ENCODE results near the gene GPR65. TPM values are rescaled to one million over a fixed set of nuclear protein-coding genes. Genes with fewer than 3 reads are reported as not detected.

The GPR65 gene
- total and polyA plus RNA-seq, 4 donors: 2.1 to 8.1 (median 4.0) TPM

DNA sequence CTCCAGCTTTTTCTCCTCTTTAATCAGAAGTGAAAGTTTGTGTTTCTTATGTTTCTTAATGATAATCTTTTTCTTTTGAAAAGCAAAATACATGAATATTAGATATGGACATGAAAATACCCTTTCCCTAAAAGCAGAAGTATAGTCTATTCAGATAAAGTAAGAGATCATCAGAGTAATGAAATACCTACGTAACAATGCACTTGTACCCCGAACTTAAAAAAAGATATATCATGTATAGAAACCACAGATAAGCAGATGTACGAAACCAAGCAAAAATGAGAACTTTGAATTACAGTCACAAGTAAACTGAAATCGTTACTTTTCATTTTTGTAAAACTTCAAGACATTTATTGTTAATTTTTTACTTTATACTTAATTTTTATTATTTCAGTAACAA lies 1.5 kb upstream of the GPR65 start:
- no peak for DNase-seq
- Histone ChIP-seq H3K36me3 (ENCODE audit: control insufficient read depth in 4 of 4, insufficient read depth in 4 of 4, low read length in 4 of 4) (no peaks in the 10 kb centered on the region), H3K9me3 (ENCODE audit: control insufficient read depth in 4 of 4, insufficient read depth in 3 of 4, low read length in 3 of 4) (no peaks in the 10 kb centered on the region), H3K4me1 (ENCODE audit: control insufficient read depth in 5 of 5, insufficient read depth in 5 of 5, low read length in 5 of 5) (no peaks in the 10 kb centered on the region), H3K9ac (ENCODE audit: insufficient read depth in 1 of 2, low read length in 2 of 2) (no peak overlapping the region), H3K27me3 (ENCODE audit: control insufficient read depth in 3 of 3, insufficient read depth in 3 of 3, low read length in 2 of 3) (no peaks in the 10 kb centered on the region), H3K27ac (ENCODE audit: low read depth in 1 of 2, low read length in 1 of 2) (no peak overlapping the region), H3K4me3 (no peak overlapping the region)
- WGBS, 2 donors: 44 to 72% methylated on average over 4 of the region's 4 CpGs
- no peak for ATAC-seq (ENCODE audit: insufficient read depth, low FRiP score)
- TF ChIP-seq, protein P1, sequence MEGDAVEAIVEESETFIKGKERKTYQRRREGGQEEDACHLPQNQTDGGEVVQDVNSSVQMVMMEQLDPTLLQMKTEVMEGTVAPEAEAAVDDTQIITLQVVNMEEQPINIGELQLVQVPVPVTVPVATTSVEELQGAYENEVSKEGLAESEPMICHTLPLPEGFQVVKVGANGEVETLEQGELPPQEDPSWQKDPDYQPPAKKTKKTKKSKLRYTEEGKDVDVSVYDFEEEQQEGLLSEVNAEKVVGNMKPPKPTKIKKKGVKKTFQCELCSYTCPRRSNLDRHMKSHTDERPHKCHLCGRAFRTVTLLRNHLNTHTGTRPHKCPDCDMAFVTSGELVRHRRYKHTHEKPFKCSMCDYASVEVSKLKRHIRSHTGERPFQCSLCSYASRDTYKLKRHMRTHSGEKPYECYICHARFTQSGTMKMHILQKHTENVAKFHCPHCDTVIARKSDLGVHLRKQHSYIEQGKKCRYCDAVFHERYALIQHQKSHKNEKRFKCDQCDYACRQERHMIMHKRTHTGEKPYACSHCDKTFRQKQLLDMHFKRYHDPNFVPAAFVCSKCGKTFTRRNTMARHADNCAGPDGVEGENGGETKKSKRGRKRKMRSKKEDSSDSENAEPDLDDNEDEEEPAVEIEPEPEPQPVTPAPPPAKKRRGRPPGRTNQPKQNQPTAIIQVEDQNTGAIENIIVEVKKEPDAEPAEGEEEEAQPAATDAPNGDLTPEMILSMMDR (IDR thresholded peaks at IDR 0.05; ENCODE audit: control extremely low read depth, extremely low read depth): no peak

DNA sequence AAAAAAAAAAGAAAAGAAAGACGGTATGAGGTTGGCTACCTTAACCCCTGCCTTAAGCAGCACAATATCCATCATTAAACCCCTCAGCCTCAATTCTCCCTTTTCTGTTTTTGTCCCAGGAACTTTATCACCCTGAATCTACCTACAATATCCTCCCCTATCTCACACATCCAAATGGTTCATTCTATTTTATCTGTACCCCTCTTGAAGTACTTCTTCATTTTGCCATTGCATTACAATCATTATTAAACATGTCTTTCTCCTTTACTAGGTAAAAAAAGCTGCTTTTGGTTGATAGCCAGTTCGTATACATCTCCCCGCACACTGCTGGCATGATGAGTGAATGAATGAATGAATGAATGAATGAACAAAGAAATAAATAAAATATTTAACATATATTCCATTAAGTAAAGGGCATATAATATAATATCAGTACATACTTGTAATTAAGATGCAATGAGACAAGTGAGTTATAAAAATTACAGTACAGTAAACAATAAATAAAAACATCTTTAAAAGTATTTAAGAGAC lies 364 bp upstream of the GPR65 start:
- Histone ChIP-seq H3K9me3 (ENCODE audit: control insufficient read depth in 4 of 4, insufficient read depth in 3 of 4, low read length in 3 of 4) (no peaks in the 10 kb centered on the region), H3K4me3 (no peak overlapping the region), H3K27me3 (ENCODE audit: control insufficient read depth in 3 of 3, insufficient read depth in 3 of 3, low read length in 2 of 3) (no peaks in the 10 kb centered on the region), H3K27ac (ENCODE audit: low read depth in 1 of 2, low read length in 1 of 2) (no peak overlapping the region), H3K9ac (ENCODE audit: insufficient read depth in 1 of 2, low read length in 2 of 2) (no peak overlapping the region), H3K36me3 (ENCODE audit: control insufficient read depth in 4 of 4, insufficient read depth in 4 of 4, low read length in 4 of 4) (no peaks in the 10 kb centered on the region), H3K4me1 (ENCODE audit: control insufficient read depth in 5 of 5, insufficient read depth in 5 of 5, low read length in 5 of 5) (no peaks in the 10 kb centered on the region)
- DNase-seq (no peak), ATAC-seq (ENCODE audit: insufficient read depth, low FRiP score) (no peak)
- WGBS, 2 donors: 55 to 65% methylated on average over 3 of the region's 3 CpGs
- TF ChIP-seq, protein P1 (IDR thresholded peaks at IDR 0.05; ENCODE audit: control extremely low read depth, extremely low read depth): no peak

- WGBS, 2 donors: 51 to 64% methylated on average over 13 of the region's 13 CpGs
- Histone ChIP-seq H3K9me3 (ENCODE audit: control insufficient read depth in 4 of 4, insufficient read depth in 3 of 4, low read length in 3 of 4) (no peaks in the 10 kb centered on the region), H3K27me3 (ENCODE audit: control insufficient read depth in 3 of 3, insufficient read depth in 3 of 3, low read length in 2 of 3) (no peaks in the 10 kb centered on the region), H3K27ac (ENCODE audit: low read depth in 1 of 2, low read length in 1 of 2) (peak overlapping the region in 1 of 2 donors; percentile 82), H3K4me3 (no peak overlapping the region), H3K4me1 (ENCODE audit: control insufficient read depth in 5 of 5, insufficient read depth in 5 of 5, low read length in 5 of 5) (peaks cover 0 to 10% (median 0%) of the 10 kb centered on the region in 5 donors), H3K36me3 (ENCODE audit: control insufficient read depth in 4 of 4, insufficient read depth in 4 of 4, low read length in 4 of 4) (no peaks in the 10 kb centered on the region), H3K9ac (ENCODE audit: insufficient read depth in 1 of 2, low read length in 2 of 2) (no peak overlapping the region)
- no peak for DNase-seq
- TF ChIP-seq, protein P1 (IDR thresholded peaks at IDR 0.05; ENCODE audit: control extremely low read depth, extremely low read depth): no peak
- peak; percentile 66 for ATAC-seq (ENCODE audit: insufficient read depth, low FRiP score)
Measured at GRCh38 chr14:88005978-88006851, 1.3 kb downstream of the GPR65 start.

Measured in lung (tissue), 12 donors.